ENCODE measurements around the gene JAZF1.

DNA sequence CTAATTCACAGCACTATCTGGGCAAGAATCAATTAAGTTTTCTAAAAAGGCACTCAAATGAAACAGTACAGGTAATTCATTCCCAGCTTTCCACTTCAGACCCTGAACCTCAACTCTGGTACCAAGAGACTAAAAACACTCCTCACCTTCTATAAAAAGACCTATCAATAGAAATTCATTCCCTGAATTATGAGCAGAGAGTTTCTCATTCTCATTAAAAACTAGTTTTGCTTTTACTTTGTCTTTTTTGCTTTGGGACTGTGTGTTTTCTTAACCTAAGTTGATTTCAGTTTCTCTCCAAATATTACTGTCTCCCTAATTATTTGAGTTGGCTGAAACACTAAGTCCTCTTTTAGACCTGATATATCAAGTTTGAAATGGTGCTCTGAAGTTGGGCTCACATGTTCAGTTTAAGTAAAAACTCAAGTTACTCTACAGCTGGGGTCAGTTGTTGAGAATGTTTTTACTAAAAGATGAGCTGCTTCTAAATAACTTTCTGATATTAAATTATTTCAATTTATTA lies 189.5 kb downstream of the JAZF1 start:
- TF ChIP-seq, protein P1, sequence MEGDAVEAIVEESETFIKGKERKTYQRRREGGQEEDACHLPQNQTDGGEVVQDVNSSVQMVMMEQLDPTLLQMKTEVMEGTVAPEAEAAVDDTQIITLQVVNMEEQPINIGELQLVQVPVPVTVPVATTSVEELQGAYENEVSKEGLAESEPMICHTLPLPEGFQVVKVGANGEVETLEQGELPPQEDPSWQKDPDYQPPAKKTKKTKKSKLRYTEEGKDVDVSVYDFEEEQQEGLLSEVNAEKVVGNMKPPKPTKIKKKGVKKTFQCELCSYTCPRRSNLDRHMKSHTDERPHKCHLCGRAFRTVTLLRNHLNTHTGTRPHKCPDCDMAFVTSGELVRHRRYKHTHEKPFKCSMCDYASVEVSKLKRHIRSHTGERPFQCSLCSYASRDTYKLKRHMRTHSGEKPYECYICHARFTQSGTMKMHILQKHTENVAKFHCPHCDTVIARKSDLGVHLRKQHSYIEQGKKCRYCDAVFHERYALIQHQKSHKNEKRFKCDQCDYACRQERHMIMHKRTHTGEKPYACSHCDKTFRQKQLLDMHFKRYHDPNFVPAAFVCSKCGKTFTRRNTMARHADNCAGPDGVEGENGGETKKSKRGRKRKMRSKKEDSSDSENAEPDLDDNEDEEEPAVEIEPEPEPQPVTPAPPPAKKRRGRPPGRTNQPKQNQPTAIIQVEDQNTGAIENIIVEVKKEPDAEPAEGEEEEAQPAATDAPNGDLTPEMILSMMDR (IDR thresholded peaks at IDR 0.05), result no peak
- TF ChIP-seq POLR2A (IDR thresholded peaks at IDR 0.05) (no peak), EP300 (IDR thresholded peaks at IDR 0.05) (no peak), POLR2AphosphoS5 (IDR thresholded peaks at IDR 0.05) (no peak)
